WTC11 (cell line): ENCODE data around the gene ALOXE3.

ENCODE experiments used
- FOXJ3 ChIP-seq: sonication (generic); formaldehyde crosslinking; IDR thresholded peaks from 2 replicates; pipeline ENCODE4 v1.9.0; 2021; ENCODE audit warnings: missing genetic modification reagents, mild to moderate bottlenecking, borderline replicate concordance
- GTF2I ChIP-seq: fragments of 250-450 bp; sonication (Bioruptor Pico); conservative IDR thresholded peaks from 2 replicates; pipeline ENCODE4 v1.4.0; 2021; ENCODE audit warnings: mild to moderate bottlenecking
- TEAD4 ChIP-seq: sonication (generic); formaldehyde crosslinking; IDR thresholded peaks from 2 replicates; pipeline ENCODE4 v1.8.0; 2022; ENCODE audit warnings: mild to moderate bottlenecking, missing genetic modification reagents
- ZNF232 ChIP-seq: sonication (generic); formaldehyde crosslinking; IDR thresholded peaks from 2 replicates; pipeline ENCODE4 v1.8.0; 2022; ENCODE audit warnings: mild to moderate bottlenecking, missing genetic modification reagents
- TF ChIP-seq, protein P1 (sequence below): fragments of 200-600 bp; IDR thresholded peaks from 2 replicates; pipeline ENCODE4 v1.8.0; 2022; ENCODE audit warnings: antibody characterized with exemption
- TF ChIP-seq, protein P2 (sequence below): sonication (generic); formaldehyde crosslinking; IDR thresholded peaks from 2 replicates; pipeline ENCODE4 v1.8.1; 2023; ENCODE audit warnings: mild to moderate bottlenecking, missing genetic modification reagents, moderate library complexity
- TF ChIP-seq, protein P3 (sequence below): sonication (generic); formaldehyde crosslinking; IDR thresholded peaks from 2 replicates; pipeline ENCODE4 v1.8.1; 2023; ENCODE audit warnings: mild to moderate bottlenecking, missing genetic modification reagents, borderline replicate concordance
- TF ChIP-seq, protein P4 (sequence below): sonication (generic); formaldehyde crosslinking; IDR thresholded peaks from 2 replicates; pipeline ENCODE4 v1.8.1; 2022; ENCODE audit warnings: low read depth, missing genetic modification reagents, borderline replicate concordance
- TF ChIP-seq, protein P5 (sequence below): sonication (generic); formaldehyde crosslinking; IDR thresholded peaks from 2 replicates; pipeline ENCODE4 v1.8.1; 2022; ENCODE audit warnings: low read depth, mild to moderate bottlenecking, moderate library complexity, missing genetic modification reagents, borderline replicate concordance
- TF ChIP-seq, protein P6 (sequence below): sonication (generic); formaldehyde crosslinking; conservative IDR thresholded peaks from 2 replicates; pipeline ENCODE4 v1.8.1; 2023; ENCODE audit warnings: mild to moderate bottlenecking, low read depth, missing genetic modification reagents, moderate library complexity
- TF ChIP-seq, protein P7 (sequence below): fragments of 250-450 bp; sonication (Bioruptor Pico); IDR thresholded peaks from 2 replicates; pipeline ENCODE4 v2.1.2; 2022; ENCODE audit warnings: mild to moderate bottlenecking, moderate library complexity

DNA sequence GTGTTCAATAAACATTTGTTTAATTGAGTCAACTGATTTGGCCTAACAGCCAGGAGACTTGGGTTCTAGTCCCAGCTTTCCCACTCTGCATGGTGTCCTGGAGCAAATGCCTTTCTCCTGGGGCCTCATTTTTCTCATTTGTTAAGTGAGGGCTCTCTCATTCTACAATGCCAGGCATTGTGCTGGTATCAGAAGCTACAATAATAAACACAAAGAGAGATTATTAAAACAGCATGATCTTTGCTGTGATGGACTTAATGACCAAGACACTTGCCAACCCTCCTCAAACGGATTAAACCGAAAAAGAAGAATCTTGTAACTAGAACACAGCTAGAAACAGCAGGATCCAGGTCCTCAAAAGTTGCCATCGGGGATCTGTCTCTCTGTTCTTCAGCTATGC, 49.2 kb upstream of the ALOXE3 start:
- TF ChIP-seq, protein P1, sequence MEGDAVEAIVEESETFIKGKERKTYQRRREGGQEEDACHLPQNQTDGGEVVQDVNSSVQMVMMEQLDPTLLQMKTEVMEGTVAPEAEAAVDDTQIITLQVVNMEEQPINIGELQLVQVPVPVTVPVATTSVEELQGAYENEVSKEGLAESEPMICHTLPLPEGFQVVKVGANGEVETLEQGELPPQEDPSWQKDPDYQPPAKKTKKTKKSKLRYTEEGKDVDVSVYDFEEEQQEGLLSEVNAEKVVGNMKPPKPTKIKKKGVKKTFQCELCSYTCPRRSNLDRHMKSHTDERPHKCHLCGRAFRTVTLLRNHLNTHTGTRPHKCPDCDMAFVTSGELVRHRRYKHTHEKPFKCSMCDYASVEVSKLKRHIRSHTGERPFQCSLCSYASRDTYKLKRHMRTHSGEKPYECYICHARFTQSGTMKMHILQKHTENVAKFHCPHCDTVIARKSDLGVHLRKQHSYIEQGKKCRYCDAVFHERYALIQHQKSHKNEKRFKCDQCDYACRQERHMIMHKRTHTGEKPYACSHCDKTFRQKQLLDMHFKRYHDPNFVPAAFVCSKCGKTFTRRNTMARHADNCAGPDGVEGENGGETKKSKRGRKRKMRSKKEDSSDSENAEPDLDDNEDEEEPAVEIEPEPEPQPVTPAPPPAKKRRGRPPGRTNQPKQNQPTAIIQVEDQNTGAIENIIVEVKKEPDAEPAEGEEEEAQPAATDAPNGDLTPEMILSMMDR: no peak
- TF ChIP-seq, protein P2, sequence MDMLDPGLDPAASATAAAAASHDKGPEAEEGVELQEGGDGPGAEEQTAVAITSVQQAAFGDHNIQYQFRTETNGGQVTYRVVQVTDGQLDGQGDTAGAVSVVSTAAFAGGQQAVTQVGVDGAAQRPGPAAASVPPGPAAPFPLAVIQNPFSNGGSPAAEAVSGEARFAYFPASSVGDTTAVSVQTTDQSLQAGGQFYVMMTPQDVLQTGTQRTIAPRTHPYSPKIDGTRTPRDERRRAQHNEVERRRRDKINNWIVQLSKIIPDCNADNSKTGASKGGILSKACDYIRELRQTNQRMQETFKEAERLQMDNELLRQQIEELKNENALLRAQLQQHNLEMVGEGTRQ (CRISPR knock-in tag): no peak
- no peak for TF ChIP-seq TEAD4 (CRISPR knock-in tag)
- TF ChIP-seq, protein P3, sequence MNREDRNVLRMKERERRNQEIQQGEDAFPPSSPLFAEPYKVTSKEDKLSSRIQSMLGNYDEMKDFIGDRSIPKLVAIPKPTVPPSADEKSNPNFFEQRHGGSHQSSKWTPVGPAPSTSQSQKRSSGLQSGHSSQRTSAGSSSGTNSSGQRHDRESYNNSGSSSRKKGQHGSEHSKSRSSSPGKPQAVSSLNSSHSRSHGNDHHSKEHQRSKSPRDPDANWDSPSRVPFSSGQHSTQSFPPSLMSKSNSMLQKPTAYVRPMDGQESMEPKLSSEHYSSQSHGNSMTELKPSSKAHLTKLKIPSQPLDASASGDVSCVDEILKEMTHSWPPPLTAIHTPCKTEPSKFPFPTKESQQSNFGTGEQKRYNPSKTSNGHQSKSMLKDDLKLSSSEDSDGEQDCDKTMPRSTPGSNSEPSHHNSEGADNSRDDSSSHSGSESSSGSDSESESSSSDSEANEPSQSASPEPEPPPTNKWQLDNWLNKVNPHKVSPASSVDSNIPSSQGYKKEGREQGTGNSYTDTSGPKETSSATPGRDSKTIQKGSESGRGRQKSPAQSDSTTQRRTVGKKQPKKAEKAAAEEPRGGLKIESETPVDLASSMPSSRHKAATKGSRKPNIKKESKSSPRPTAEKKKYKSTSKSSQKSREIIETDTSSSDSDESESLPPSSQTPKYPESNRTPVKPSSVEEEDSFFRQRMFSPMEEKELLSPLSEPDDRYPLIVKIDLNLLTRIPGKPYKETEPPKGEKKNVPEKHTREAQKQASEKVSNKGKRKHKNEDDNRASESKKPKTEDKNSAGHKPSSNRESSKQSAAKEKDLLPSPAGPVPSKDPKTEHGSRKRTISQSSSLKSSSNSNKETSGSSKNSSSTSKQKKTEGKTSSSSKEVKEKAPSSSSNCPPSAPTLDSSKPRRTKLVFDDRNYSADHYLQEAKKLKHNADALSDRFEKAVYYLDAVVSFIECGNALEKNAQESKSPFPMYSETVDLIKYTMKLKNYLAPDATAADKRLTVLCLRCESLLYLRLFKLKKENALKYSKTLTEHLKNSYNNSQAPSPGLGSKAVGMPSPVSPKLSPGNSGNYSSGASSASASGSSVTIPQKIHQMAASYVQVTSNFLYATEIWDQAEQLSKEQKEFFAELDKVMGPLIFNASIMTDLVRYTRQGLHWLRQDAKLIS: no peak
- TF ChIP-seq FOXJ3: no peak
- TF ChIP-seq, protein P4, sequence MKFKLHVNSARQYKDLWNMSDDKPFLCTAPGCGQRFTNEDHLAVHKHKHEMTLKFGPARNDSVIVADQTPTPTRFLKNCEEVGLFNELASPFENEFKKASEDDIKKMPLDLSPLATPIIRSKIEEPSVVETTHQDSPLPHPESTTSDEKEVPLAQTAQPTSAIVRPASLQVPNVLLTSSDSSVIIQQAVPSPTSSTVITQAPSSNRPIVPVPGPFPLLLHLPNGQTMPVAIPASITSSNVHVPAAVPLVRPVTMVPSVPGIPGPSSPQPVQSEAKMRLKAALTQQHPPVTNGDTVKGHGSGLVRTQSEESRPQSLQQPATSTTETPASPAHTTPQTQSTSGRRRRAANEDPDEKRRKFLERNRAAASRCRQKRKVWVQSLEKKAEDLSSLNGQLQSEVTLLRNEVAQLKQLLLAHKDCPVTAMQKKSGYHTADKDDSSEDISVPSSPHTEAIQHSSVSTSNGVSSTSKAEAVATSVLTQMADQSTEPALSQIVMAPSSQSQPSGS (CRISPR knock-in tag): no peak
- TF ChIP-seq, protein P5, sequence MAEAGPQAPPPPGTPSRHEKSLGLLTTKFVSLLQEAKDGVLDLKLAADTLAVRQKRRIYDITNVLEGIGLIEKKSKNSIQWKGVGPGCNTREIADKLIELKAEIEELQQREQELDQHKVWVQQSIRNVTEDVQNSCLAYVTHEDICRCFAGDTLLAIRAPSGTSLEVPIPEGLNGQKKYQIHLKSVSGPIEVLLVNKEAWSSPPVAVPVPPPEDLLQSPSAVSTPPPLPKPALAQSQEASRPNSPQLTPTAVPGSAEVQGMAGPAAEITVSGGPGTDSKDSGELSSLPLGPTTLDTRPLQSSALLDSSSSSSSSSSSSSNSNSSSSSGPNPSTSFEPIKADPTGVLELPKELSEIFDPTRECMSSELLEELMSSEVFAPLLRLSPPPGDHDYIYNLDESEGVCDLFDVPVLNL: no peak
- no peak for TF ChIP-seq GTF2I (CRISPR knock-in tag)
- TF ChIP-seq, protein P6, sequence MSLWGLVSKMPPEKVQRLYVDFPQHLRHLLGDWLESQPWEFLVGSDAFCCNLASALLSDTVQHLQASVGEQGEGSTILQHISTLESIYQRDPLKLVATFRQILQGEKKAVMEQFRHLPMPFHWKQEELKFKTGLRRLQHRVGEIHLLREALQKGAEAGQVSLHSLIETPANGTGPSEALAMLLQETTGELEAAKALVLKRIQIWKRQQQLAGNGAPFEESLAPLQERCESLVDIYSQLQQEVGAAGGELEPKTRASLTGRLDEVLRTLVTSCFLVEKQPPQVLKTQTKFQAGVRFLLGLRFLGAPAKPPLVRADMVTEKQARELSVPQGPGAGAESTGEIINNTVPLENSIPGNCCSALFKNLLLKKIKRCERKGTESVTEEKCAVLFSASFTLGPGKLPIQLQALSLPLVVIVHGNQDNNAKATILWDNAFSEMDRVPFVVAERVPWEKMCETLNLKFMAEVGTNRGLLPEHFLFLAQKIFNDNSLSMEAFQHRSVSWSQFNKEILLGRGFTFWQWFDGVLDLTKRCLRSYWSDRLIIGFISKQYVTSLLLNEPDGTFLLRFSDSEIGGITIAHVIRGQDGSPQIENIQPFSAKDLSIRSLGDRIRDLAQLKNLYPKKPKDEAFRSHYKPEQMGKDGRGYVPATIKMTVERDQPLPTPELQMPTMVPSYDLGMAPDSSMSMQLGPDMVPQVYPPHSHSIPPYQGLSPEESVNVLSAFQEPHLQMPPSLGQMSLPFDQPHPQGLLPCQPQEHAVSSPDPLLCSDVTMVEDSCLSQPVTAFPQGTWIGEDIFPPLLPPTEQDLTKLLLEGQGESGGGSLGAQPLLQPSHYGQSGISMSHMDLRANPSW: no peak
- TF ChIP-seq, protein P7, sequence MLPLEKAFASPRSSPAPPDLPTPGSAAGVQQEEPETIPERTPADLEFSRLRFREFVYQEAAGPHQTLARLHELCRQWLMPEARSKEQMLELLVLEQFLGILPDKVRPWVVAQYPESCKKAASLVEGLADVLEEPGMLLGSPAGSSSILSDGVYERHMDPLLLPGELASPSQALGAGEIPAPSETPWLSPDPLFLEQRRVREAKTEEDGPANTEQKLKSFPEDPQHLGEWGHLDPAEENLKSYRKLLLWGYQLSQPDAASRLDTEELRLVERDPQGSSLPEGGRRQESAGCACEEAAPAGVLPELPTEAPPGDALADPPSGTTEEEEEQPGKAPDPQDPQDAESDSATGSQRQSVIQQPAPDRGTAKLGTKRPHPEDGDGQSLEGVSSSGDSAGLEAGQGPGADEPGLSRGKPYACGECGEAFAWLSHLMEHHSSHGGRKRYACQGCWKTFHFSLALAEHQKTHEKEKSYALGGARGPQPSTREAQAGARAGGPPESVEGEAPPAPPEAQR (CRISPR knock-in tag): no peak
- no peak for TF ChIP-seq ZNF232
